NCI-H446 (cell line): ENCODE results near the gene NKX3-2.

ENCODE experiments used
- DNase-seq, 2 experiments: peaks; one replicate each; lab custom pipeline; 2025; lab: John Stamatoyannopoulos, UW

NKX3-2 gene

DNA sequence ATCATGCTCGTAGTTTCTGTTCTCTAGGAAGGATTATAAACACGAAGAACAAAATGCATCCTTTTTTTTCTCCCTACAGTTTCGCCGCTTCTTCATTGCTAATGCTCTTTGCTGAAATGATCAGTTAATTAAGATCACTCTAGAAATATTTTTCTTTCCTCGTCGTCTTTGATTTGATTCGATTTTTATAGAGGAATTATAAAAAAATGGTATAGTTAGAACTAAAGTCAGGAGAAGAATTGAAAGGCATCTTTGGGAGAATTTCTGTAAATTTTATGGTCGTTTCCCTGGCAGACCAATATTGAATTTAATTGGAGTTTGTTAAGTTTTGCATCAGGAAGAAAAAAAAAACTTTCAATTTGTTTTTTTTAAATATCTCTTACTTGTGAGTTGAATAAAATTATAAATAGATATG lies 1.1 kb upstream of the NKX3-2 start:
- no peak for DNase-seq

DNA sequence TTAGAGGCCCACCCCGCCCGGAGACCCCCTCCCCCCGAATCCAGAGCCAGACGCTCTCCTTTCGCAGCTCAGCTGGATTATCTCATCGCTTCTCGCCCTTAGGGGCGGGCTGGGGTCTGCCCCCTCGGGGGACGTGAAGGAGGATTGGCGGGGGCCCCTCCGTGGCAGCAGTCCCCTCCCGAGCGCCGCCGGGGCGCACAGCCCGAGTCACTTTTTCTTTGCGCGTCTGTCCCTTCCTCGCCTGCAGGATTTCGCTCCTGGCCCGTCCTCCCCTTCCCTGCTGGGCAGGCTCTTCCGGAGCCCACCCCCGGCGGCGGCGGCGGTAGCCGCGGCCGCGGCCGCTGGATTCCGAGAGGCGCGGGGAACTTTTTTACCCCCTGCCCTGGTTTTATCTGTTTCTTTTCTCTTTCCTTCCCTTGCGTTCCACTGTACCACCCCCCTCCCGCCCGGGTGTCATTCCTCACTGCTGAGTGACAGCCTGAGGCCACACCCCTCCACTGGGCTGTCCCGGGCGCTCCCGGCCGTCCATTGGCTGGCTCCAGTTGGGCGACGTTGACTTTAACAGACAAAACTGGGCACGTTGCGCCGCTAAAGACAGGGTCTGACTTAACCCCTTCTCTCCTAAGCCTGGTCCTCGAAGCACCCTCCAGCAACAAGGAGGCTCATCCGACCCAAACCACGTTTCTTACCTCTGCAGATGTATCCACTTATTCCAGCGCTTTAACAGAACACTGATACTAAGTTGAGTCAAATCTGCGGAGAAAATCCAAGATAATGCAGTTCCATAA lies 492 bp upstream of the NKX3-2 start:
- peak; percentile 71 to 87 for DNase-seq

DNA sequence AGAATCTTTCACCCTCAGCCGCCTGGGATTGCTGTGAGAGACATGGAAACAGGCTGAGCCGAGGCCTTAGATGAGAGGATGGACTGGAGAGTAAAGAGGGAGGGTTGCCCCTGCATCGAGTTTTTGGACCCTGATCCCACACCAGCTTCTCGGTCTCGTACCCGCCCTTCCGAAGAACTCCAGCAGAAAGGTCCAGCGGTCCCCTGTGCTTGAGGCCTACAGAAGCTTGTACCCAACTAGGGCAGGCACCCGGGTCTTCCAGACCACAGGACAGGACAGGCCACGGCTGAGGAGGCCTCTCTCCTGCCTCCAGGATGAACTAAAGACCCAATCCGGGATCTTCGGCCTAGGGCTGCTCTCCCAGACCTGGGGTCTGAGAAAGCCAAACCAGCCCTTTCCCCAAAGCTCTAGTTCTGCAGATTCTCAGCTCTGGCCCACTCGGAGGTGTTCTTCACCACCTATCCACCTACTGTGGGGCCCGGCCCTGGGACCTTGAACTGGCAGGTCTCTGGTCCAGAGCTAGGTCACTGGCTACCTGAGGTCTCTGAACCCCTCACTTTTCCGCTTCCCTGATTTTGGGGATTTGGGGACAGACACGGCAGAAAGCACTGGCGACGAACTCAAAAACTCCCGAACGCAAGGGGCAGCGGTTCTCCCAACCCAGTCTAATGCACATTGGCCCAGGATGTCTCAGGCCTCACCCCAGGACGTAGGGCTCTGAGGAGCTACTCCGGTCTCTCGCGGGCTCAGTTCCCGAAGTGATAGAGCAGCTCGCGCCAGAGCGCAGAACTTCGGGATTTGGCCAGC lies 1.1 kb downstream of the NKX3-2 start:
- no peak for DNase-seq

DNA sequence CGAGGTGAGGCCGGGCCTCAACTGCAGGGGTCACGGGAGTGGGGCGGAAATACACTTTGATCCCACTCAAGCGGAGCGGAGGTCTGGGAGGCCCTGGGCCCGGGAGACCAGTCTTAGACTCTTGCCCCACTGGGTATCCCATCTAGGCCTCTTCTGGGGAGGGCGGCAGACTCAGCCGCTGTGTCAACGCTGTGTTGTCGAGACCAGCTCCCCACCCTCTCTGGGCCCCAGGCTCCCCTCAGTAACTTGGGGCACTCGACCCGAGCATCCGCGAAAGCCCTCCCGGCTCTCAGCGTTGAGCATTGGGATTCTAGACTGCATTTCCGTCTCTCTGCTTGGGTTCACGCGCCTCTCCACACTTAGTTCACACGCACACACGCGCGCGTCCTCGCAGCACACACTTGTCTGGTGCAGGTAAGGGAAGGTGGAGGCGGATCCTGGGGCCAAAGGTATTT lies 1.7 kb downstream of the NKX3-2 start:
- DNase-seq, result no peak

DNA sequence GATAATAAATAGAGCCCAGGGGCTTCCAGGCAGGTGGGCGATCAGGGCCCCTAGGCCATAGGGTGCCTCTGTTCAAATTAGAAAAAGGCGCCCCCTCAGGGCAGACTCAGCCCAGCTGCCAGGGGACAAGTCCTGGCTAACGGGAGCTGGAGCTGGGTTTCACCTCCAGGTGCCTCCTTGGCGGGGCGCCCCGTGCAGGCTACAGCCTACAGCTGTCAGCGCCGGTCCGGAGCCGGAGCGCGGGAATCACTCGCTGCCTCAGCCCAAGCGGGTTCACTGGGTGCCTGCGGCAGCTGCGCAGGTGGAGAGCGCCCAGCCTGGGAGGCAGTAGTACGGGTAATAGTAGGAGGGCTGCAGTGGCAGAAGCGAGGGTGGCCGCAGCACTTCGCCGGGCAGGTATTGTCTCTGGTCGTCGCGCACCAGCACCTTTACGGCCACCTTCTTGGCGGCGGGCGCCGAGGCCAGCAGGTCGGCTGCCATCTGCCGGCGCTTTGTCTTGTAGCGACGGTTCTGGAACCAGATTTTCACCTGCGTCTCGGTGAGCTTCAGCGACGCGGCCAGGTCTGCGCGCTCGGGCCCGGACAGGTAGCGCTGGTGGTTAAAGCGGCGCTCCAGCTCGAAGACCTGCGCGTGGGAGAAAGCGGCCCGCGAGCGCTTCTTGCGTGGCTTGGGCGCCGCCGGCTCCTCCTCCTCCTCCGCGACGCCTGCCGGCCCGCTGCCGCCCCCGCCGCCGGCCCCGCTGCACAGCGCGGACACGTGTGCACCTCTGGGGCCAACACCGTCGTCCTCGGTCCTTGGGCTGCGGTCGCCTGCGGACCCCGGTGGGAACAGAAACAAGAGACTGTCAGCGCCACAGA lies 2.4 kb downstream of the NKX3-2 start:
- no peak for DNase-seq

DNA sequence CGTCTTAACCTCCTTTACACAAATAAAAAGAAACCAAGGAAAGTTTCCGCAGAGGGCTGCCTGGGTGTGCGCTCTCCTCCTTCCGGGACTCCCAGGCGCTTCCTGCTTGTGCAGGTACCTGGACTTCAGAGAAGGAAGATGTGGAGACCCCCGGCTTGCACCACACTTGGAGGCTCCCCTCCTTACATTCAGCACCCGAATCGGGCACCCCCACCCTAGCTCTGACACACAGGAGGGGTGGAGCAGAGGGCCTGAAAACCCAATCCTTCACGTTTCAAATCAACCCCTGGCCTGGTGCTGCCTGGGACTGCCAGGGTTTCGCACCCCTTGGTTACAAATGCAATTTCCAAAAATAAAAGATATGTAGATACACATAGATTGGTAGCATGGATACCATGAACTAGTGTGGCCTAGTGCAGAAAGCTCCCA lies 3.1 kb downstream of the NKX3-2 start:
- no peak for DNase-seq

DNA sequence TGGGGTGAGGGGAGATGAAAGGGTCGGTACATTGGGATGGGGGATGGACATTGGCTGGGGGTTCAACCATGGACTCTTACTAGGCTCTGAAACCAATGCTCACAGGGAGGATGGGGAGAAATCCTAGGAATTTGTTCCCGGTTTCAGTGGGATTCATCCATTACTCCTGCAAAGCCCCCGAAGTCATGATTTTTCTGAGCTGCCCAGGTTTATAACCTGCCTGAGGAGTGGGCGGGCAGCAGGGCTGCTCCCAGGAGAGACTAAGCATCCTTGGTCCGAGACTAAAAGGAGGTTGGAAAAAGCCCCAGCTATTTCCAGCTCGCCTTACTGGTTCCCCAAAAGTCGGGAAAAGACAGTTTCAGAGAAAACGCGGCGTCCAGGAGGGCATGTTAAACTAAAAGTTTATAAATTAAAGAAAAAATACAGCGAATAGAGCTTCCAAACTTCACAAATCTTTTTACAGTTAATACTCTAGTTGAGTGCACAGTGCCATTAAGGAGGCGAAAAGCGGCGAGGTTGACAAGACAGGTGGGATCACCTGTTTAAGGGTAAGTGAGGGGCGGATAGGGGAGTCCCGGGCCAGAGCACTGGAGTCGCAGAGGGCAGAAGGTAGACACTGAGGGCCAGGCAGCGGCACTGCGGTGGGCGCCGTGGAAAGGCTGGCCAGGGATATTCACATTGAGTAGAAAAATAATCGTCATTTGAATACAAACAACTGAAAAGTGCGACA lies 3.7 kb downstream of the NKX3-2 start:
- no peak for DNase-seq

DNA sequence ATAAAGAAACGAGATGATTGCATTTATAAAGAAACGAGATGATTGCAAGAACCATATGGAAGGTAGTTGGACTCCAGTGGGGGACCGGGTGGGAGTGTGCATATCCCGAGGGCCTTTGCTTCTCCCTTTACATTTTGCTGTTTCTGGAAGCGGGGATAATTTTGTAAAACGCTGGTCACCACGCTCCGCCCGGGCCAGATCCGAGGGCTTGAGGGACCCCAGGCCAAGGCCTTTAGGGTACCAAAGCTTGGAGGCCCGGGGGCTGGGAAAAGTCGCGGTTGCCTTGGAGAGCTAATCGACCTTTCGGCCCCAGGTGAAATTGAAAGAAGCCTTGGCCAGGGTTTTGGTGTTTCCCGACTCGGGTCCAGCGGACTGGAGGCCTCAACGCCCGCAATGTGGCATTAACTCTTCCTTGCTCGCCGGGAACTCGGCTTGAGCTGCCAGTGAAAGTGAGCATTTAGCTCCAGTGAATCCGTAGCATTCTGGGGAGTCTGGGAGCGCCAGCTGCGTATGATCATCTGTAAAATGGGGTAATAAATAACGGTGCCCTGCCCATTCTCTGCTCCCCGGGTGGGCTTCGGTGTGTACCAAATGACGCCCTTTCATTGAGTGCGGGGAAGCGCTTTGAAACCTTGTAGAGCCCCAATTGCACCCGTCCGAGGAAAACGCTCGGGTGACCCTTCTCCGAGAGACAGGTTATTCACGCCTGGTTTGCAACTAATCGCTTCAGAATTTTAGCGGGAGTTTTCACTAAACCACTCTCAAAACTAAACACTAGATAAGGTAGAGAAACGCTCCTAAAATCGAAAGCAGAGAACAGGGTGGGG lies 4.5 kb downstream of the NKX3-2 start:
- no peak for DNase-seq

DNA sequence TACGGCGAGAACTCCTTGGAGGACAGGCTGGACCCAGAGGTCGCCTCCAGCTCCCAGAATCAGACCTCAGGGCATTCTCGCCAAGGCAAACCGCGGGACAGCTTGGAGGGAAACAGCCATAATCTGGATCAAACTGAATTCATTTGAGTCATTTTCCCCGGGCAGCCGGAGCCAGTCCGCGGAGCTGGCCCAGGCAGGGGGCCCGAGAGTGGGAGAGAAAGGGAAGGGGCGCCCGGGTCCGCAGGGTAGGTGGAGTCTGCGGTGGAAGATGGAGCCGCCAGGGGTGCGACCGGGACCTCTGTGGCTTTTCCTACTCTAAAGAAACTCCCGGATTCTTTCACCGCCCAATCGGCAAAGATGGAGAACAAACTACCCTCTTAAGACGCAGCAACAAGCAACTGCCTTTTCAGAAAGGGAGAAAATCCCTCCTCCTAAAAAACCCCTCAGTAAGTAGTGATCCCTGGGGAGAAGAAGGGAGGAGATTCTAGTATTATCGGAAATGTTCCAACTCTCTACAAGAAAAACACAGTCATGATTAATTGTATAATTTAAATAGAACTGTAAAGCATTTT lies 5.2 kb downstream of the NKX3-2 start:
- DNase-seq, result no peak

DNA sequence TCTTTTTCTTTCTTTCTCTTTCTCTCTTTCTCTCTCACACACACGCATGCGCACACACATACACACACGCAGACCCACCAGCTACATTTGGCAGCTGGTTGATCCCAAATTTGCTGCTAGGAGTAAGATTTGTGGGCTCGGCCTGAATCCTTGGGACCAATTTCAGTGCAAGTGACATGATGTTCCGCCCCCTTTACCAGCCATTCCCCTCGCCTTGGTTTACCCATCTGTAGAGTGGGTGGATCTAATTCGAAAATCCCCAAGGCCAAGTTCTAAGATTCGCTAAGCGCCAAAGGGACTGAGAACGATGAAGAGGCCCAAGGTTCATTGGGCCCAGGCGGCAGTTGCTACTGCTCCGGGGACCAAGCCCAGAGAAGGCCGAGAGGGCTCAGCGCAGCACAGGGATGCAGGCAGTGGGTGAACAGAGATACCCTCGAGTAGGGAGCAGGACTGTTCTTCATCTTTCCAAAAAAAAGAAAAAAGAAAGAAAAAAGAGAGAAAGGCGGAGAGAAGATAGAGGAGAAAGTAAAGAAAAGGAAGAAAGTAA lies 5.8 kb downstream of the NKX3-2 start:
- no peak for DNase-seq

DNA sequence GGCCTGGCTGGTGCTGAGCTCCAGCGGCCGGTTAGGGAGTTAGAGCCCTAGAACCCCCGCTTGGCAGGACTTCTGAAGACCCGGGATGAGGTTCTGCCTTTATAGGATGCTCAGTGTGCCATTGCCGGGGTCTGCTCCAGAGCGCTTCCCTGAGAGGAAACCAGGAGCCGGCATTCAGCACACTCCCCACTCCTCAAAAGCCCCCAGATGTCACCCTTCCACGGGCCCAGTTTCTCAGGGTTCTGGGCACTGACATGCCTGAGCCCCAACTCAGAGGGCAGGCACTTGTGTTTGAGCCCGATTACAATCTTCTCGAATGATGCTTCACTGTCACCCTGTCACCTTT lies 6.5 kb downstream of the NKX3-2 start:
- no peak for DNase-seq

DNA sequence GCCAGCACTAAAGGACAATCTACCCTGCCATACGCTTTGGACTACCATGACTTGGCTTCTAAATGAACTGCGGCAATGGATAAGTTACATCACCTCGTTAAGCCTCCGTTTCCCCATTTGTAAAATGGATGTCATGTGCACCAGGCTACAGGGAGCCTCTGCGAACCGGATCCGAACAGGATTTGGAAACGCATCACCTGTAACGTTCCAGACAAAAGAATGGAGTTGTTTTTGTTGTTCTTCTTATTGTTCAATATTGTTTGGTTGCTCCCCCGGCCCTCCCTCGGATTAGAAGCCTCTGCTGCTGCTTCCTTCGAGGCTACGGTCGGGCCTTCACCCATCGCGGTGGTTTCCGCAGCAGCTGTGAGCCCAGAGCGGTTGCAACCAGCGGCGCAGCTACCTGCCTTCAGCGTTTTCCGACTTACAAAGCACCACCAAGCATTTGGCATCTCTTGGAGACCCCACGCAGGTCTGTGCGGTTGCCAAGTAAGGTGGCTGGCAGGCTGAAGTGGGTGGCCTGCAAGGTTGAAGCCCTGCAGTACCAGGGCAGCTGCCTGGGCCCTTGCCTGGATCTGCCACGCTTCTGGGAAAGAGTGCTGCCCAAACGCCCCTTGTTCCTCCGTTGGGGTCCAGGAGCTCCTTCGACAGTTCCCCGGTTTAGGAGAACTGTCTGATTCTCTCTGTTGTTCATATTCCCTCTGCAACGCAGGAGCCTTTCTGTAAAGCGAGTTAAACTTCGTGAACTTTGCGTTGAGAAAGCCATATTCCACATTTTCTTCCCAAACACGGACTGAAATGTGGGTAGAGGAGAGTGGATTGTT lies 7.1 kb downstream of the NKX3-2 start:
- DNase-seq, result no peak

DNA sequence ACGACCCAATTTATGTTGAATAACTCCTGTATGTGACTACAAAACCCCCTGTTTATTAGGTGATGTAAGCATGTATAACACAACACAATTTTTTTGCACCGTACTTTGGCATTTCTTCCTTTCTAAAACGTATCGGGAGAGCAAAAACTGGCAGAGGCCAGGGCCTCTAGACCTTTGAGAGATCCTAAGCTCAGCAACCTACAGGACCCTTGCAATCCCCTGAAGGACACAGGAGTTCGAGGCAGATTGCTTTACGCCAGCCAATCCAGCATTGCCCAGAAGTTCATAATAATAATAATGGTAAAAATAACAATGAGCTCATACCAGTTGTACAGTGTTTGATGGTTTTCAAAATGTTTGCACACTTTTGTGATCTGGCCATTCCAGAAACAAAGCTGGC lies 7.7 kb downstream of the NKX3-2 start:
- DNase-seq, result no peak

DNA sequence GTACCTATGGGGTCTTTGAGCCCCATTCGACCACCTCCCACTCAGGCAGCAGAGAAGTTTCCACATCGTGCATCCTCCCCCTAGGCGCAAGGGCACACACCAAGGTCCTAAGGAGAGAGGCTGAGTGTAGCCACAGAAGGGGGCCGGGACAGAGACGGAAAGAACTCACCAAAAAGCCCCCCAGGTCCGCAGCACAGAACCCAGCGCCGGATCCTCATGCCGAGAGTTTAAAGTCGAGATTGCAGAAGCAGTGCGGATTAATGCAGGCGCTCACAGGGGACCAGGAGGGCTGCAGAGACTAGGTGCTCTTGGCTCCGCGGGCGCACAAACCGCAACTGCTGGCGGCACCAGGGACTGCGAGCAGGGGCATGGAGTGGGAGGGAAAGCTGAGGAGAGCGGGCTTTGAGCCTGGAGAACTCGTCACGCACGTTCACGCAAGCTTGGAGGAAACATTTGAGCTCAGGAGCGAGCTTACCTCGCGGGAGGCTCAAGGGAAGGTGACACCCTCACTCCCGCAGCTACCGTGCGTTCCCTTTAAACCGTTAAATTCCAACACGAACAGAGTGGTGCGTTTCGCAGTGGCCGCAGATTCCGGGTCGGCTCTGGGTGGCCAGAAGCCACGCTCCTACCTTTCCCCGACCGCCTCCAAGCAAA lies 8.5 kb downstream of the NKX3-2 start:
- DNase-seq, result no peak

DNA sequence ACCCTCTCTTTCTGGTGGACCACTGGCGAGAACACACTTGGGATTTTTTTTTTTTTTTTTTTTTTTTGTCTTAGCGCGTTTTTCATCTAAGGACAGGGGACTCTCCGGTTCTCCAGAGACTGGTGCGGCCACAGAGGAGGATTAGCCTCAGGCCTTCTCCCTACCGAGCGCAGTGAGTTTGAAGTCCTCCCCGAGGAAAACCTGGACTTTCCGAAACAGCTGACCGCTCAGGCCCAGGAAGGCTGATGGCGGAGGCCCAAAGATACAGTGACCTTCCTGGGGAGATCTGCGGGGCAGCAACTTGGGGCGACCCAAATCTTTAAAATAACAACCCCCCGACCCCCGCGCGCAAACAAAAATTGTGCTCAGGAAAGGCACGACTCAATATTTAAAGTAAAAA lies 9.2 kb downstream of the NKX3-2 start:
- no peak for DNase-seq

DNA sequence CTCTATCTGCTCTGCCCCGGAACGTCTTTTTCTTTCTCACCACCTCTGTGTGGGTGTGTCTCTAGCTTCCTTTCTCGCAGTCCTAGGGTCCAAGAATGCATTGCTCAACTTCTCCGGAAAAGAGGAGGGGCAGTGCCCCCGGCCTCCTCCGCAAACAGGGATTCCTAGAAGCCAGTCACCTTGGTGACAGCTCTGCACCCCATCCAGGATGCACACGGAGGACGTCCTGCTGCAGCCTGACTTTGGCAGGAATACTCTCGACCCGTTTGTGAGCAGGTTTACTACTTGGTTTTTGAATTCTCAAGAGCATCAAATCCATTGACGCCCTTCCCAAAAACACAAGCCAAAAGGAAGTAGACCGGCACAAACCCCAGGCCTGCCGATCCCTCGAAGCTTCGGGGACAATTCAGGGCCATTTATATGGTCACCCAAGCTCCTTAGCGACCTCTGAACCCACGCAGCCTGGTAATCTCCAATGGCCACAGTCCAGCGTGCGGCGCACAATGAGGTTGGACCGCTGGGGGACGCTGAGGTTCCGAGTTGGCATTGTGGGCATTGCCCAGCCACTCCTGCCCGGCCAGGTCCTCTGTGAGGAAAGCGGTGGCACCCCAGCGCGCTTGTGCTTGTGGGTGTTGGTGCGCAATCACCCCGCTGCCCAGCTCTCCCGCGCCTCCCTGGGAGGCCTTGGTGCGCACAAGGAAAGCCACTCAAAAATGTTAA lies 9.8 kb downstream of the NKX3-2 start:
- DNase-seq, result no peak

DNA sequence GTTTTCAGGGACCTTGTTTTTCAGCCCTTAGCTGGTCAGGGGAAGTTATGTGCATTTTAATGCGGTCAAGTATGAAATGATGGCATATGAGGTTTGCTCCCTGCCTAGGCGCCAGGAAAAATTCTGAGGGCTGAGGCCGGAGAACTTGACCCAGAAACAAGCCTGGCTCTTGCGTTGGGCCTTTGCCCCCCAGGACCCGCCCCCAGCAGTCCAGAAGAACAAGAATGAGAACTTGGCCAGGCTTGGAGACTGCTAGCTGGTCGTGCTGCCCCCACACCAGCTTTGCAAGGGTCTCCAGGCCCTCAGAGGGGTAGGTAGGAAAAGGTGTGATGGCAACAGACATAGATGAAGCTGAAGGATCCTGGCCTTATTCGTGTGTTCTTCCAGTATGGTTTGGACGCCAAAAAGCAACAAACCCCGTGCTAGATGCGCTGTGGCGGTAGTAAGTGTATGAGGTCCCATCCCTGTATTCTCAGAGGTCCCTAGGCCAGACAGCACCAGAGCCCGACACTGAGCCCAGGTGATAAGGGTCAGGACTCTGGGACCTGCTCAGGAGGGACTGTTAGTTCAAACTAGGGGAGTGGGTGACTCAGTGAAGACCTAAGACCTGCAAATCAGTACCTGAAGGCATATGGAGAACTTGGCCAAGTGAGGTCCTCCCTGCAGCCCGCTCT lies 10.5 kb downstream of the NKX3-2 start:
- no peak for DNase-seq

DNA sequence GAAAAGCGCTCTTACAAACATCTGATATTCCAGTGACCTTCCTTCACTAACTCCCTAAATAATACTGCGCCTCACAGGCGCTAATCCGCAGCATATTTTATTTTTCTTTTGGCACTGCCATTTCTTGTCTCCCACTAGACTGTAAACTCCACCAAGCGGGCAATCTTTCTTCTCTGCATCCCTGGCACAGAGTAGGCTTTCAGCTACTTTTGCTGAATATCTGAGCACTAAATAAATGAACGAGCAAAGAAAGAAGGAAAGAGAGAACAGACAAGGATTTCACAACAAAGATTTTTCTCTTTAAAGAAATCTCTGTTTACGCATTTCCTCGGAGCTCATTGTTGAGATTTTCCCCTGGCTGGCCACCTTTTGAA lies 12.7 kb downstream of the NKX3-2 start:
- no peak for DNase-seq
